Ishikawa (cell line): ENCODE measurements around the gene THUMPD1.

Experiments
- CEBPB ChIP-seq: IDR thresholded peaks from 2 replicates; pipeline ENCODE4 v1.6.1; 2012
- CREB1 ChIP-seq: IDR thresholded peaks from 2 replicates; pipeline ENCODE4 v1.6.1; 2012; ENCODE audit warnings: low read depth
- EGR1 ChIP-seq: IDR thresholded peaks from 2 replicates; pipeline ENCODE4 v1.6.1; 2012
- EP300 ChIP-seq: IDR thresholded peaks from 2 replicates; pipeline ENCODE4 v1.6.1; 2012; ENCODE audit warnings: borderline replicate concordance
- FOXM1 ChIP-seq: IDR thresholded peaks from 2 replicates; pipeline ENCODE4 v1.6.1; 2012; ENCODE audit warnings: low read depth, borderline replicate concordance
- MAX ChIP-seq: IDR thresholded peaks from 2 replicates; pipeline ENCODE4 v1.6.1; 2012
- NFIC ChIP-seq: IDR thresholded peaks from 2 replicates; pipeline ENCODE4 v1.6.1; 2012
- RAD21 ChIP-seq: IDR thresholded peaks from 2 replicates; pipeline ENCODE4 v1.6.1; 2012; ENCODE audit warnings: low read depth
- REST ChIP-seq: IDR thresholded peaks from 2 replicates; pipeline ENCODE4 v1.6.1; 2012; ENCODE audit warnings: low read depth, mild to moderate bottlenecking
- TAF1 ChIP-seq: IDR thresholded peaks from 2 replicates; pipeline ENCODE4 v1.6.1; 2012; ENCODE audit warnings: low read depth, mild to moderate bottlenecking
- TCF12 ChIP-seq: IDR thresholded peaks from 2 replicates; pipeline ENCODE4 v1.6.1; 2012; ENCODE audit warnings: low read depth
- TEAD4 ChIP-seq: IDR thresholded peaks from 2 replicates; pipeline ENCODE4 v1.6.1; 2012
- USF1 ChIP-seq: IDR thresholded peaks from 2 replicates; pipeline ENCODE4 v1.6.1; 2012
- YY1 ChIP-seq: IDR thresholded peaks from 2 replicates; pipeline ENCODE4 v1.6.1; 2012; ENCODE audit warnings: low read depth
- ZBTB7A ChIP-seq: IDR thresholded peaks from 2 replicates; pipeline ENCODE4 v1.6.1; 2012; ENCODE audit warnings: low read depth

Gene THUMPD1

GRCh38 chr16:20750558-20750957, 8.9 kb upstream of the THUMPD1 start:
- TF ChIP-seq NFIC = no peak
- no peak for TF ChIP-seq ZBTB7A
- TF ChIP-seq FOXM1 = no peak
- no peak for TF ChIP-seq TAF1
- TF ChIP-seq CEBPB = no peak
- TF ChIP-seq EP300 = no peak
- no peak for TF ChIP-seq MAX
- no peak for TF ChIP-seq TCF12
- TF ChIP-seq REST = no peak
- no peak for TF ChIP-seq YY1
- TF ChIP-seq USF1 = no peak
- no peak for TF ChIP-seq RAD21
- TF ChIP-seq EGR1 = no peak
- TF ChIP-seq CREB1 = no peak
- no peak for TF ChIP-seq TEAD4

GRCh38 chr16:20749474-20749873, 7.9 kb upstream of the THUMPD1 start:
- no peak for TF ChIP-seq TEAD4
- no peak for TF ChIP-seq EGR1
- TF ChIP-seq RAD21 = no peak
- no peak for TF ChIP-seq TAF1
- TF ChIP-seq ZBTB7A = no peak
- TF ChIP-seq FOXM1 = no peak
- no peak for TF ChIP-seq CEBPB
- no peak for TF ChIP-seq YY1
- no peak for TF ChIP-seq CREB1
- no peak for TF ChIP-seq MAX
- TF ChIP-seq REST = no peak
- TF ChIP-seq NFIC = no peak
- no peak for TF ChIP-seq USF1
- no peak for TF ChIP-seq TCF12
- no peak for TF ChIP-seq EP300

- TF ChIP-seq USF1 (no peak), REST (no peak), EP300 (no peak), MAX (no peak), CREB1 (no peak)
Observed at GRCh38 chr16:20747030-20747816, 5.6 kb upstream of the THUMPD1 start.

- TF ChIP-seq NFIC = no peak
- TF ChIP-seq TCF12 = no peak
- TF ChIP-seq RAD21 = no peak
- TF ChIP-seq FOXM1 = no peak
- TF ChIP-seq YY1 = no peak
- TF ChIP-seq CREB1 = no peak
- no peak for TF ChIP-seq USF1
- TF ChIP-seq TEAD4 = no peak
- no peak for TF ChIP-seq ZBTB7A
- TF ChIP-seq TAF1 = no peak
- TF ChIP-seq EGR1 = no peak
Observed at GRCh38 chr16:20746461-20746860, 4.8 kb upstream of the THUMPD1 start.
